WTC11 (cell line): ENCODE data around the gene TNFSF15. TPM values are rescaled to one million over a fixed set of nuclear protein-coding genes. Genes with fewer than 3 reads are reported as not detected.

ENCODE experiments used
- ATAC-seq: fragments of 200-7000 bp; cut with Tn5 transposase; 2 replicates; pipeline ENCODE4 v1.10.0; 2021; ENCODE audit warnings: mild to moderate bottlenecking, moderate library complexity
- CTCF ChIA-PET: fragments of 300-600 bp; sonication (Branson Sonifier 250); formaldehyde crosslinking; loops from one replicate; lab custom pipeline; 2021; ENCODE audit warnings: antibody characterized with exemption; lab: Charles Lee
- POLR2A ChIA-PET: fragments of 350-600 bp; sonication (Branson Sonifier 250); formaldehyde crosslinking; loops from one replicate; lab custom pipeline; 2021; ENCODE audit warnings: antibody characterized with exemption; lab: Charles Lee
- DNase-seq: peaks from one replicate; pipeline ENCODE4 v3.0.0; 2021; ENCODE audit warnings: low spot score
- H3K27ac Mint-ChIP-seq: 2 replicates; pipeline ENCODE4 v1.8.0; 2021; ENCODE audit warnings: mixed read lengths
- H3K27me3 Mint-ChIP-seq: 2 replicates; pipeline ENCODE4 v1.8.0; 2021; ENCODE audit warnings: low read depth, mild to moderate bottlenecking, moderate library complexity, mixed read lengths
- H3K36me3 Mint-ChIP-seq: 2 replicates; pipeline ENCODE4 v1.8.0; 2021; ENCODE audit warnings: mixed read lengths
- H3K4me1 Mint-ChIP-seq: 2 replicates; pipeline ENCODE4 v1.8.0; 2022; ENCODE audit warnings: mixed read lengths
- H3K4me3 Mint-ChIP-seq: 2 replicates; pipeline ENCODE4 v1.8.0; 2021; ENCODE audit warnings: mild to moderate bottlenecking, moderate library complexity, mixed read lengths
- H3K9me3 Mint-ChIP-seq: 2 replicates; pipeline ENCODE4 v1.8.0; 2021; ENCODE audit warnings: mixed read lengths
- CBFB ChIP-seq: sonication (generic); formaldehyde crosslinking; IDR thresholded peaks from 2 replicates; pipeline ENCODE4 v1.8.1; 2022; ENCODE audit warnings: mild to moderate bottlenecking, low read depth, missing genetic modification reagents
- CREB1 ChIP-seq: sonication (generic); formaldehyde crosslinking; IDR thresholded peaks from 2 replicates; pipeline ENCODE4 v1.8.0; 2023; ENCODE audit warnings: mild to moderate bottlenecking, missing genetic modification reagents
- ELF4 ChIP-seq: sonication (generic); formaldehyde crosslinking; IDR thresholded peaks from 2 replicates; pipeline ENCODE4 v1.8.1; 2022; ENCODE audit warnings: low read depth, mild to moderate bottlenecking, moderate library complexity, missing genetic modification reagents
- GABPB1 ChIP-seq: sonication (generic); formaldehyde crosslinking; IDR thresholded peaks from 2 replicates; pipeline ENCODE4 v1.8.1; 2023; ENCODE audit warnings: mild to moderate bottlenecking, missing genetic modification reagents
- GTF2I ChIP-seq: fragments of 250-450 bp; sonication (Bioruptor Pico); conservative IDR thresholded peaks from 2 replicates; pipeline ENCODE4 v1.4.0; 2021; ENCODE audit warnings: mild to moderate bottlenecking
- NFATC4 ChIP-seq: fragments of 250-450 bp; sonication (Bioruptor Pico); IDR thresholded peaks from 2 replicates; pipeline ENCODE4 v1.9.0; 2021; ENCODE audit warnings: mild to moderate bottlenecking
- NR1H2 ChIP-seq: sonication (generic); formaldehyde crosslinking; IDR thresholded peaks from 2 replicates; pipeline ENCODE4 v1.9.0; 2021; ENCODE audit warnings: mild to moderate bottlenecking, moderate library complexity, missing genetic modification reagents
- PRRX2 ChIP-seq: fragments of 250-450 bp; sonication (Bioruptor Pico); IDR thresholded peaks from 2 replicates; pipeline ENCODE4 v1.8.0; 2021; ENCODE audit warnings: mild to moderate bottlenecking
- TCF7 ChIP-seq: sonication (generic); formaldehyde crosslinking; IDR thresholded peaks from 2 replicates; pipeline ENCODE4 v1.8.0; 2022; ENCODE audit warnings: mild to moderate bottlenecking, low read depth, missing genetic modification reagents, moderate library complexity
- TEAD1 ChIP-seq: sonication (generic); formaldehyde crosslinking; IDR thresholded peaks from 2 replicates; pipeline ENCODE4 v1.8.0; 2022; ENCODE audit warnings: mild to moderate bottlenecking, missing genetic modification reagents
- ZNF138 ChIP-seq: sonication (generic); formaldehyde crosslinking; conservative IDR thresholded peaks from 2 replicates; pipeline ENCODE4 v1.8.1; 2022; ENCODE audit warnings: mild to moderate bottlenecking, moderate library complexity, missing genetic modification reagents
- ZNF317 ChIP-seq: sonication (generic); formaldehyde crosslinking; IDR thresholded peaks from 2 replicates; pipeline ENCODE4 v1.8.1; 2023; ENCODE audit warnings: low read depth, mild to moderate bottlenecking, moderate library complexity, missing genetic modification reagents, borderline replicate concordance
- ZNF423 ChIP-seq: fragments of 250-450 bp; sonication (Bioruptor Pico); IDR thresholded peaks from 2 replicates; pipeline ENCODE4 v2.1.2; 2022; ENCODE audit warnings: mild to moderate bottlenecking, moderate library complexity
- total RNA-seq: library from RNA; stranded (reverse); gene quantifications from 3 replicates; pipeline ENCODE4 v1.2.3, GENCODE V29; 2021
- TF ChIP-seq, protein P1 (sequence below): sonication (generic); formaldehyde crosslinking; IDR thresholded peaks from 2 replicates; pipeline ENCODE4 v1.8.1; 2023; ENCODE audit warnings: mild to moderate bottlenecking, missing genetic modification reagents, moderate library complexity
- TF ChIP-seq, protein P2 (sequence below): sonication (generic); formaldehyde crosslinking; IDR thresholded peaks from 2 replicates; pipeline ENCODE4 v1.8.1; 2023; ENCODE audit warnings: mild to moderate bottlenecking, missing genetic modification reagents
- TF ChIP-seq, protein P3 (sequence below): sonication (generic); formaldehyde crosslinking; IDR thresholded peaks from 2 replicates; pipeline ENCODE4 v1.8.0; 2022; ENCODE audit warnings: mild to moderate bottlenecking, missing genetic modification reagents
- TF ChIP-seq, protein P4 (sequence below): sonication (generic); formaldehyde crosslinking; IDR thresholded peaks from 2 replicates; pipeline ENCODE4 v1.8.0; 2022; ENCODE audit warnings: mild to moderate bottlenecking, missing genetic modification reagents
- TF ChIP-seq, protein P5 (sequence below): sonication (generic); formaldehyde crosslinking; IDR thresholded peaks from 2 replicates; pipeline ENCODE4 v1.8.1; 2023; ENCODE audit warnings: mild to moderate bottlenecking, missing genetic modification reagents, borderline replicate concordance
- TF ChIP-seq, protein P6 (sequence below): sonication (generic); formaldehyde crosslinking; IDR thresholded peaks from 2 replicates; pipeline ENCODE4 v1.8.0; 2022; ENCODE audit warnings: missing genetic modification reagents
- TF ChIP-seq, protein P7 (sequence below): sonication (generic); formaldehyde crosslinking; IDR thresholded peaks from 2 replicates; pipeline ENCODE4 v1.8.1; 2023; ENCODE audit warnings: mild to moderate bottlenecking, moderate library complexity, missing genetic modification reagents

Gene TNFSF15
- total RNA-seq, 1 experiment from 2014 or later, result 0.11 TPM

DNA sequence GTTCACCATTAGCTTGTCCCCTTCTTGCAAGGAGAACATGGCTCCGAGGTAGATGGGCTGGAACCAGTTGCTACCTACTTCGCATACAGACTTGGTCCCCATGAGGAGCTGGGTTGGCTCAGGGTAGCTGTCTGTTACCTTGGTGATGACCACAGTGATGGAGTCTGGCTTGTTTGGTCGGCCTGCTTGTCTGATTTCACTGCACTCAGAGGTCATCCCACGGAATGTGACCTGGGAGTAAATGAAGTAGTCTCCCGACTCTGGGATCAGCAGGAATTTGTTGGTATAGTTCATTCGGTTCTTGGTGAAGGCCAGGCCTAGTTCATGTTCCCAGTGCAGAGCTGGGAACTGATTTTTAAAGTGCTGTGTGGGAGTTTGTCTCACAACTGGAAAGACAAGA, 15.3 kb downstream of the TNFSF15 start:
- Mint-ChIP-seq H3K4me1 (no peaks in the 10 kb centered on the region), H3K27me3 (peaks cover 13% of the 10 kb centered on the region), H3K9me3 (no peaks in the 10 kb centered on the region), H3K36me3 (no peaks in the 10 kb centered on the region), H3K27ac (no peak overlapping the region), H3K4me3 (no peak overlapping the region)
- no peak for ATAC-seq
- TF ChIP-seq TEAD1 (CRISPR knock-in tag) (no peak), ZNF317 (CRISPR knock-in tag) (no peak), NR1H2 (no peak), ELF4 (CRISPR knock-in tag) (no peak), GABPB1 (no peak), CBFB (CRISPR knock-in tag) (no peak), PRRX2 (CRISPR knock-in tag) (no peak), GTF2I (no peak), TCF7 (CRISPR knock-in tag) (no peak), NFATC4 (no peak), ZNF423 (CRISPR knock-in tag) (no peak), CREB1 (CRISPR knock-in tag) (no peak), ZNF138 (CRISPR knock-in tag) (no peak)
- TF ChIP-seq, protein P1, sequence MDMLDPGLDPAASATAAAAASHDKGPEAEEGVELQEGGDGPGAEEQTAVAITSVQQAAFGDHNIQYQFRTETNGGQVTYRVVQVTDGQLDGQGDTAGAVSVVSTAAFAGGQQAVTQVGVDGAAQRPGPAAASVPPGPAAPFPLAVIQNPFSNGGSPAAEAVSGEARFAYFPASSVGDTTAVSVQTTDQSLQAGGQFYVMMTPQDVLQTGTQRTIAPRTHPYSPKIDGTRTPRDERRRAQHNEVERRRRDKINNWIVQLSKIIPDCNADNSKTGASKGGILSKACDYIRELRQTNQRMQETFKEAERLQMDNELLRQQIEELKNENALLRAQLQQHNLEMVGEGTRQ (CRISPR knock-in tag), result no peak
- TF ChIP-seq, protein P2, sequence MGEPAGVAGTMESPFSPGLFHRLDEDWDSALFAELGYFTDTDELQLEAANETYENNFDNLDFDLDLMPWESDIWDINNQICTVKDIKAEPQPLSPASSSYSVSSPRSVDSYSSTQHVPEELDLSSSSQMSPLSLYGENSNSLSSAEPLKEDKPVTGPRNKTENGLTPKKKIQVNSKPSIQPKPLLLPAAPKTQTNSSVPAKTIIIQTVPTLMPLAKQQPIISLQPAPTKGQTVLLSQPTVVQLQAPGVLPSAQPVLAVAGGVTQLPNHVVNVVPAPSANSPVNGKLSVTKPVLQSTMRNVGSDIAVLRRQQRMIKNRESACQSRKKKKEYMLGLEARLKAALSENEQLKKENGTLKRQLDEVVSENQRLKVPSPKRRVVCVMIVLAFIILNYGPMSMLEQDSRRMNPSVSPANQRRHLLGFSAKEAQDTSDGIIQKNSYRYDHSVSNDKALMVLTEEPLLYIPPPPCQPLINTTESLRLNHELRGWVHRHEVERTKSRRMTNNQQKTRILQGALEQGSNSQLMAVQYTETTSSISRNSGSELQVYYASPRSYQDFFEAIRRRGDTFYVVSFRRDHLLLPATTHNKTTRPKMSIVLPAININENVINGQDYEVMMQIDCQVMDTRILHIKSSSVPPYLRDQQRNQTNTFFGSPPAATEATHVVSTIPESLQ, result no peak
- TF ChIP-seq, protein P3, sequence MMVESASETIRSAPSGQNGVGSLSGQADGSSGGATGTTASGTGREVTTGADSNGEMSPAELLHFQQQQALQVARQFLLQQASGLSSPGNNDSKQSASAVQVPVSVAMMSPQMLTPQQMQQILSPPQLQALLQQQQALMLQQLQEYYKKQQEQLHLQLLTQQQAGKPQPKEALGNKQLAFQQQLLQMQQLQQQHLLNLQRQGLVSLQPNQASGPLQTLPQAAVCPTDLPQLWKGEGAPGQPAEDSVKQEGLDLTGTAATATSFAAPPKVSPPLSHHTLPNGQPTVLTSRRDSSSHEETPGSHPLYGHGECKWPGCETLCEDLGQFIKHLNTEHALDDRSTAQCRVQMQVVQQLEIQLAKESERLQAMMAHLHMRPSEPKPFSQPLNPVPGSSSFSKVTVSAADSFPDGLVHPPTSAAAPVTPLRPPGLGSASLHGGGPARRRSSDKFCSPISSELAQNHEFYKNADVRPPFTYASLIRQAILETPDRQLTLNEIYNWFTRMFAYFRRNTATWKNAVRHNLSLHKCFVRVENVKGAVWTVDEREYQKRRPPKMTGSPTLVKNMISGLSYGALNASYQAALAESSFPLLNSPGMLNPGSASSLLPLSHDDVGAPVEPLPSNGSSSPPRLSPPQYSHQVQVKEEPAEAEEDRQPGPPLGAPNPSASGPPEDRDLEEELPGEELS (CRISPR knock-in tag), result no peak
- TF ChIP-seq, protein P4, sequence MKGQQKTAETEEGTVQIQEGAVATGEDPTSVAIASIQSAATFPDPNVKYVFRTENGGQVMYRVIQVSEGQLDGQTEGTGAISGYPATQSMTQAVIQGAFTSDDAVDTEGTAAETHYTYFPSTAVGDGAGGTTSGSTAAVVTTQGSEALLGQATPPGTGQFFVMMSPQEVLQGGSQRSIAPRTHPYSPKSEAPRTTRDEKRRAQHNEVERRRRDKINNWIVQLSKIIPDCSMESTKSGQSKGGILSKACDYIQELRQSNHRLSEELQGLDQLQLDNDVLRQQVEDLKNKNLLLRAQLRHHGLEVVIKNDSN (CRISPR knock-in tag), result no peak
- TF ChIP-seq, protein P5, sequence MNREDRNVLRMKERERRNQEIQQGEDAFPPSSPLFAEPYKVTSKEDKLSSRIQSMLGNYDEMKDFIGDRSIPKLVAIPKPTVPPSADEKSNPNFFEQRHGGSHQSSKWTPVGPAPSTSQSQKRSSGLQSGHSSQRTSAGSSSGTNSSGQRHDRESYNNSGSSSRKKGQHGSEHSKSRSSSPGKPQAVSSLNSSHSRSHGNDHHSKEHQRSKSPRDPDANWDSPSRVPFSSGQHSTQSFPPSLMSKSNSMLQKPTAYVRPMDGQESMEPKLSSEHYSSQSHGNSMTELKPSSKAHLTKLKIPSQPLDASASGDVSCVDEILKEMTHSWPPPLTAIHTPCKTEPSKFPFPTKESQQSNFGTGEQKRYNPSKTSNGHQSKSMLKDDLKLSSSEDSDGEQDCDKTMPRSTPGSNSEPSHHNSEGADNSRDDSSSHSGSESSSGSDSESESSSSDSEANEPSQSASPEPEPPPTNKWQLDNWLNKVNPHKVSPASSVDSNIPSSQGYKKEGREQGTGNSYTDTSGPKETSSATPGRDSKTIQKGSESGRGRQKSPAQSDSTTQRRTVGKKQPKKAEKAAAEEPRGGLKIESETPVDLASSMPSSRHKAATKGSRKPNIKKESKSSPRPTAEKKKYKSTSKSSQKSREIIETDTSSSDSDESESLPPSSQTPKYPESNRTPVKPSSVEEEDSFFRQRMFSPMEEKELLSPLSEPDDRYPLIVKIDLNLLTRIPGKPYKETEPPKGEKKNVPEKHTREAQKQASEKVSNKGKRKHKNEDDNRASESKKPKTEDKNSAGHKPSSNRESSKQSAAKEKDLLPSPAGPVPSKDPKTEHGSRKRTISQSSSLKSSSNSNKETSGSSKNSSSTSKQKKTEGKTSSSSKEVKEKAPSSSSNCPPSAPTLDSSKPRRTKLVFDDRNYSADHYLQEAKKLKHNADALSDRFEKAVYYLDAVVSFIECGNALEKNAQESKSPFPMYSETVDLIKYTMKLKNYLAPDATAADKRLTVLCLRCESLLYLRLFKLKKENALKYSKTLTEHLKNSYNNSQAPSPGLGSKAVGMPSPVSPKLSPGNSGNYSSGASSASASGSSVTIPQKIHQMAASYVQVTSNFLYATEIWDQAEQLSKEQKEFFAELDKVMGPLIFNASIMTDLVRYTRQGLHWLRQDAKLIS (CRISPR knock-in tag), result no peak
- TF ChIP-seq, protein P6, sequence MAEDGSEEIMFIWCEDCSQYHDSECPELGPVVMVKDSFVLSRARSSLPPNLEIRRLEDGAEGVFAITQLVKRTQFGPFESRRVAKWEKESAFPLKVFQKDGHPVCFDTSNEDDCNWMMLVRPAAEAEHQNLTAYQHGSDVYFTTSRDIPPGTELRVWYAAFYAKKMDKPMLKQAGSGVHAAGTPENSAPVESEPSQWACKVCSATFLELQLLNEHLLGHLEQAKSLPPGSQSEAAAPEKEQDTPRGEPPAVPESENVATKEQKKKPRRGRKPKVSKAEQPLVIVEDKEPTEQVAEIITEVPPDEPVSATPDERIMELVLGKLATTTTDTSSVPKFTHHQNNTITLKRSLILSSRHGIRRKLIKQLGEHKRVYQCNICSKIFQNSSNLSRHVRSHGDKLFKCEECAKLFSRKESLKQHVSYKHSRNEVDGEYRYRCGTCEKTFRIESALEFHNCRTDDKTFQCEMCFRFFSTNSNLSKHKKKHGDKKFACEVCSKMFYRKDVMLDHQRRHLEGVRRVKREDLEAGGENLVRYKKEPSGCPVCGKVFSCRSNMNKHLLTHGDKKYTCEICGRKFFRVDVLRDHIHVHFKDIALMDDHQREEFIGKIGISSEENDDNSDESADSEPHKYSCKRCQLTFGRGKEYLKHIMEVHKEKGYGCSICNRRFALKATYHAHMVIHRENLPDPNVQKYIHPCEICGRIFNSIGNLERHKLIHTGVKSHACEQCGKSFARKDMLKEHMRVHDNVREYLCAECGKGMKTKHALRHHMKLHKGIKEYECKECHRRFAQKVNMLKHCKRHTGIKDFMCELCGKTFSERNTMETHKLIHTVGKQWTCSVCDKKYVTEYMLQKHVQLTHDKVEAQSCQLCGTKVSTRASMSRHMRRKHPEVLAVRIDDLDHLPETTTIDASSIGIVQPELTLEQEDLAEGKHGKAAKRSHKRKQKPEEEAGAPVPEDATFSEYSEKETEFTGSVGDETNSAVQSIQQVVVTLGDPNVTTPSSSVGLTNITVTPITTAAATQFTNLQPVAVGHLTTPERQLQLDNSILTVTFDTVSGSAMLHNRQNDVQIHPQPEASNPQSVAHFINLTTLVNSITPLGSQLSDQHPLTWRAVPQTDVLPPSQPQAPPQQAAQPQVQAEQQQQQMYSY (CRISPR knock-in tag), result no peak
- TF ChIP-seq, protein P7, sequence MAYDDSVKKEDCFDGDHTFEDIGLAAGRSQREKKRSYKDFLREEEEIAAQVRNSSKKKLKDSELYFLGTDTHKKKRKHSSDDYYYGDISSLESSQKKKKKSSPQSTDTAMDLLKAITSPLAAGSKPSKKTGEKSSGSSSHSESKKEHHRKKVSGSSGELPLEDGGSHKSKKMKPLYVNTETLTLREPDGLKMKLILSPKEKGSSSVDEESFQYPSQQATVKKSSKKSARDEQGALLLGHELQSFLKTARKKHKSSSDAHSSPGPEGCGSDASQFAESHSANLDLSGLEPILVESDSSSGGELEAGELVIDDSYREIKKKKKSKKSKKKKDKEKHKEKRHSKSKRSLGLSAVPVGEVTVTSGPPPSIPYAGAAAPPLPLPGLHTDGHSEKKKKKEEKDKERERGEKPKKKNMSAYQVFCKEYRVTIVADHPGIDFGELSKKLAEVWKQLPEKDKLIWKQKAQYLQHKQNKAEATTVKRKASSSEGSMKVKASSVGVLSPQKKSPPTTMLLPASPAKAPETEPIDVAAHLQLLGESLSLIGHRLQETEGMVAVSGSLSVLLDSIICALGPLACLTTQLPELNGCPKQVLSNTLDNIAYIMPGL (CRISPR knock-in tag), result no peak
- POLR2A ChIA-PET, result no interaction called here
- CTCF ChIA-PET, result no interaction called here
- DNase-seq, result no peak
